Motor neuron (in vitro differentiated cells): ENCODE data around the gene ARHGEF4. TPM values are rescaled to one million over a fixed set of nuclear protein-coding genes. Genes with fewer than 3 reads are reported as not detected.

Source experiments
- ATAC-seq, 8 experiments: fragments of 200-7000 bp; cut with Tn5 transposase; replicated peaks in 6 of 8; 2 replicates each; pipeline ENCODE4 v1.8.0; 2021; ENCODE audit warnings: mild to moderate bottlenecking in 8 of 8, moderate library complexity in 8 of 8
- H3K27ac ChIP-seq, 2 donors: fragments of 250-450 bp; sonication (Bioruptor Pico); 2 replicates each; pipeline ENCODE4 v1.9.0; 2021; ENCODE audit warnings: antibody characterized with exemption in 2 of 2, mild to moderate bottlenecking in 2 of 2, moderate library complexity in 1 of 2
- H3K4me1 ChIP-seq, 2 donors: fragments of 250-450 bp; sonication (Bioruptor Pico); replicated peaks in 1 of 2; 2 replicates each; pipeline ENCODE4 v1.6.1; 2021; ENCODE audit warnings: antibody characterized with exemption in 2 of 2, mild to moderate bottlenecking in 2 of 2, moderate library complexity in 1 of 2
- H3K4me3 ChIP-seq, 5 donors: fragments of 250-450 bp; sonication (Bioruptor Pico); 2 replicates each; pipeline ENCODE4 v1.9.0; 2021; ENCODE audit warnings: antibody characterized with exemption in 5 of 5, mild to moderate bottlenecking in 5 of 5, moderate library complexity in 4 of 5
- WGBS, 10 experiments: fragments of 450-650 bp; shearing (Covaris generic); methylation state at CpG; one replicate each; pipeline ENCODE4 v1.0.0; 2022; 5-methylcytosine and 5-hydroxymethylcytosine counted together
- in situ Hi-C, 9 experiments: fragments of 400-800 bp; cut with MboI; loops; one replicate each; pipeline ENCODE4 v1.15.0; 2021; ENCODE audit warnings: low sequenced_read_pairs in 9 of 9, low pct_unique_long_range_greater_than_20kb in 2 of 9; ENCODE audit not compliant: unreplicated experiment in 9 of 9
- total RNA-seq, 8 experiments: library from RNA; unstranded; fragments of 300-600 nt; gene quantifications; 2 replicates each; pipeline versions ENCODE4 v1.2.3 to v1.2.4, GENCODE V29; 2022

ARHGEF4 gene
- total RNA-seq, 8 experiments from 2014 or later: 3.8 to 36.9 (median 15.2) TPM

DNA sequence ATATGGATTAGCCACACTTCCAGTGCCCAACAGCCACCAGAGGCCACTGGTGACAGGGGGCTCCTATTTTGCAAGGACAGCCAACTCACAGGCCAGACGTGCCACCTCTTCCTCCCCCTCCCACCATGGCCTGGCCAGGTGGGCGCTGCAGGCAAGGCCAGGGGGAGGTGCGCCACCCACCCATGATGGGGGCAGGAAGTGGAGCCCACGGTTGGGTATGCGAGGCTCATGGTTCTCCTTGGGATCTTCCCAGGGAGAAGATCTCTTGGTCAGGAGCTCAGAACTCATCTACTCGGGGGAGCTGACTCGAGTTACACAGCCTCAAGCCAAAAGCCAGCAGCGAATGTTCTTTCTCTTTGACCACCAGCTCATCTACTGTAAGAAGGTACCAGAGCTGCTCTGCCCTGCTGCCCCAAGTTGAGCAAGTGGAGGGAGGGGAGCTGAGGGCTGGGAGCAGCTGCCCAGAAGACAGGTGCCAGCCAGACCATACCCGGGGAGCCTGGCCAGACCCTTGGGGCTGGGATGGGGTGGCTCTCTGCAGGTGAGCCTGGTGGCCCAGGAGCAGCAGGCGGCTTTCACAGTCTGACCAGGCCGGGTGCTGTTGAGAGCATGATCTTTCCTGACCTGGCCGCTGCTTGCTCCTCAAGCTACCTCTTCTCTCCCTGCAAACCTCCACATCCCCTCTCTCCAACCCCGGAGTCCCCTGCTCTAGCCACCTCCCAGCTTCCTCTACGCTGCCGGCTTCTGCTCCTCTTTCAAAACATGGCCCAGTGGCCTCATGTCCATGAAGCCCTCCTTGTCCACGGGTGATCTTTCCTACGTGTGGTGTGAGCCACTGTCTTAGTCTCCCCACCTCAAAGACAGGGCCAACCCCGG is 206.7 kb downstream of the ARHGEF4 start:
- no peak overlapping the region for H3K27ac ChIP-seq
- no peak for ATAC-seq
- WGBS, 10 experiments: 80 to 100% (median 90%) methylated on average over 1 to 7 of the region's 18 CpGs; no CpG with 5 or more reads in 3 of the 10 experiments
- H3K4me1 ChIP-seq: no peaks in the 10 kb centered on the region
- in situ Hi-C loops: no loop called here
- no peak overlapping the region for H3K4me3 ChIP-seq

DNA sequence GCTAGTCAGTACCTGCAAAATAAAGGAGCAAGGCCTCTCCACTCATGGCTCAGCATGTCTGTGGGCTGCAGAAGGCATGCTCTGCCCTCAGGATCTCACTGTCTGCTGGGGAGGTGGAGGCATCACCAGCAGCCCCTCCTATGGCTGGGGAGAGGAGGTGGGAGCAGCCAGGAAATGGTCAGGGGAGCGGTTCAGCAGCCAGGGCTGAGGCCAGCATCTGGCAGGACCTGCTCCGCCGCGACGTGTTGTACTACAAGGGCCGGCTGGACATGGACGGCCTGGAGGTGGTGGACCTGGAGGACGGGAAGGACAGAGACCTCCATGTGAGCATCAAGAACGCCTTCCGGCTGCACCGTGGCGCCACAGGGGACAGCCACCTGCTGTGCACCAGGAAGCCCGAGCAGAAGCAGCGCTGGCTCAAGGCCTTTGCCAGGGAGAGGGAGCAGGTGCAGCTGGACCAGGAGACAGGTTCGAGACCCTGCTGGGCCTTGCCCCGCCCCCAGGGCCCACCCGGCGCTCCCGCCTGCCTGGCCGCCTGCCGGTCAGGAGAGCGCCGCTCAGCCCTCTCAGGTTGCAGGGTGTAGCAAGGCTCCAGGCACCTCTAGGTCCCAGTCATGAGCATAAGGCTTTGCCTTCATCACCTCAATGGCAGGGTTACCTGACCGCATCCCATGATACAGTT is 207.5 kb downstream of the ARHGEF4 start:
- in situ Hi-C loops: no loop called here
- ATAC-seq: peak in 1 of 8 experiments; percentile 3
- Histone ChIP-seq H3K4me1 (no peaks in the 10 kb centered on the region), H3K27ac (no peak overlapping the region), H3K4me3 (no peak overlapping the region)
- 89 to 100% (median 94%) methylated on average over 1 to 11 of the region's 24 CpGs; no CpG with 5 or more reads in 5 of the 10 experiments for WGBS, 10 experiments

DNA sequence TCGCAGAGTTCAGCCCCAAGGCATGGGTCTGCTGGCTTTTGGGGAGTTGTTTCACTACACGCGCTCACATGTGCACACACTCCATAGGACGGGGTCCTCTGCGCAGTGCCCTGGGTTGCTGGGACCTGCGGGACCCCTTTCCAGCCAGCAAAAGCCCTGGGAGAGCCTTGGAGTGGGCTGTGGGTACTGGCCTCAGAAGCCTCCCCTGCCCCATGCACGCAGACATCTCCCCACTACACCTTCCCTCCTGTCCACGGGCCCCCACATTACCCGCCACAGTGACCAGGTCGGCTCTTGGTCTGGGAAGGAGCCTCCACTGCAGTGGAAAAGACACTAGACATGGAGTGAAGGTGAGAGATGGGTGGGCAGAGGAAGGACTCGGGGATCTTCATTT is 208.0 kb downstream of the ARHGEF4 start:
- no peak overlapping the region for H3K27ac ChIP-seq
- in situ Hi-C loops: no loop called here
- 100% methylated on average over 1 to 3 of the region's 11 CpGs; no CpG with 5 or more reads in 7 of the 10 experiments for WGBS, 10 experiments
- no peak overlapping the region for H3K4me3 ChIP-seq
- no peaks in the 10 kb centered on the region for H3K4me1 ChIP-seq
- peak in 1 of 8 experiments; percentile 14 for ATAC-seq

DNA sequence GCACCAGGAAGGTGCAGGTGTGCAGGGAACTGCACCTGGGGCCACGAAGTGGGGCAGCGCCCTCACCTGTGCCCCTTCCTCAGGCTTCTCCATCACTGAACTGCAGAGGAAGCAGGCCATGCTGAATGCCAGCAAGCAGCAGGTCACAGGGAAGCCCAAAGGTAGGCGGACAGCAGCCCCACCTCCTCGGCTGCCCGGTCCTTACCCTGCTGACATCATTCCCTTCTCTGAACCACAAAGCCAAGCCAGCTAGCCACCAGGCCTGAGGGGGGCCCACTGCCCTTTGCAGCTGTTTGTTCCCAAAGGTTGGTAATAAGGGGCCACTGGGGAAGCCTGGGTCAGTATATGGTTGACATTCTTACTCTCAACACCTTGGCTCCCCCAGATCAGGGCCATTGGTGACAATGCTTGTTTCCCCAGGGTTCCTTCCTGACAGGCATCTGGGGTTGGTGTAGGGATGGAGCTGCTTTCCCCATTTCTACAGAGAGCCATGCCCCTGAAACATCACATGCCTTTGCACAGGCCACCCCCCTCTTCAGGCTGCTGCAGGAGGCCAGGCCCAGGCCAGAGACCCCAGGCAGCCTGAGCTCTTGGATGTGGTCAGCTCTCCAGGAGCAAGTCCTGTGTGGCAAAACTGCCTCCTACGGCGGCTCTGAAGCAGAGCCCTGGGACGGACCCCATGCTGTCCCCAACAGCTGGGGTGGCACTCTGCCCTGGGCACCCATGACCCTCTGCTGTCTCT is 208.7 kb downstream of the ARHGEF4 start:
- H3K4me1 ChIP-seq: no peaks in the 10 kb centered on the region
- 78 to 100% (median 87%) methylated on average over 4 to 5 of the region's 8 CpGs; no CpG with 5 or more reads in 7 of the 10 experiments for WGBS, 10 experiments
- ATAC-seq: peak in 4 of 8 experiments; percentile 5 to 14 (median 9)
- H3K4me3 ChIP-seq: no peak overlapping the region
- in situ Hi-C loops: no loop called here
- no peak overlapping the region for H3K27ac ChIP-seq

DNA sequence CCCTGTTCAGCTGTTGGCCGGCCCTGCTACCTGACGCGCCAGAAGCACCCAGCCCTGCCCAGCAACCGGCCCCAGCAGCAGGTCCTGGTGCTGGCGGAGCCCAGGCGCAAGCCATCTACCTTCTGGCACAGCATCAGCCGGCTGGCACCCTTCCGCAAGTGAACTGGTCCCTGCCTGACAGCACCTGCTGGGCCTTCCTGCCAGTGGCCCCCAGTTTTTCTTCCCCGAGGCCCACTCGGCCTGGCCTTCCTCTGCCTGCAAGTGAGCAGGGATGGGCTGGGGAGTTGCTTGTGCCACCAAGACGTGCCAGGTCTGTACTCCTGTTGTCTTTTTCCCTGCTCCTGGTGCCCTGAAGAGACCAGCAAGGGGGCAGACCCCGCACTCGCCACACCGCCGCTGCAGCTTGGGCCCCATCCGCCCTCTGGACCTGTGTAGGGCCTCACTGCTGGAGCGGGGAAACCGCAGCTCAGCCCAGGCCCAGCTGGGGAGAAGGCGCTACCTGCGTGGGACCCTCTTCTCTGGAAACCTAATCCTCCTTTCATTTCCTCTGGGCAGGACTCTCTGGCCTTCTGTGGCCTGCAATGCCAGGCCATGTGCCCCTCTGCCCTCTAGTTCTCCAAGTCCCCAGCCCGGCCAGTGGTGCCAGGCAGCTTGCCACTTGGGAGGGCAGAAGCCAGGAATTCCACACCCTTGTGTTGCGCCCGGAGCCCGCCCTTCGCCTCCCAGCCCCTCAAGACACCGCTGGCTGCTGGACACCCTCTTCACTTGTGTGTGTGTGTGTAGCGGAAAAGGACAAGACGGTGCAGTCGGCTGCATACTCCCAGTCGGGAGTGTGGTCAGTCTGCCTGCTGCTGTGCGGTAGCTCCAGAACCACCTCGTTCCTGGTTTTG is 209.6 kb downstream of the ARHGEF4 start:
- WGBS, 10 experiments: 67 to 100% (median 98%) methylated on average over 2 to 11 of the region's 32 CpGs; no CpG with 5 or more reads in 4 of the 10 experiments
- in situ Hi-C loops: no loop called here
- H3K4me1 ChIP-seq: no peaks in the 10 kb centered on the region
- H3K27ac ChIP-seq: no peak overlapping the region
- no peak overlapping the region for H3K4me3 ChIP-seq
- peak in 3 of 8 experiments; percentile 5 to 21 (median 7) for ATAC-seq

DNA sequence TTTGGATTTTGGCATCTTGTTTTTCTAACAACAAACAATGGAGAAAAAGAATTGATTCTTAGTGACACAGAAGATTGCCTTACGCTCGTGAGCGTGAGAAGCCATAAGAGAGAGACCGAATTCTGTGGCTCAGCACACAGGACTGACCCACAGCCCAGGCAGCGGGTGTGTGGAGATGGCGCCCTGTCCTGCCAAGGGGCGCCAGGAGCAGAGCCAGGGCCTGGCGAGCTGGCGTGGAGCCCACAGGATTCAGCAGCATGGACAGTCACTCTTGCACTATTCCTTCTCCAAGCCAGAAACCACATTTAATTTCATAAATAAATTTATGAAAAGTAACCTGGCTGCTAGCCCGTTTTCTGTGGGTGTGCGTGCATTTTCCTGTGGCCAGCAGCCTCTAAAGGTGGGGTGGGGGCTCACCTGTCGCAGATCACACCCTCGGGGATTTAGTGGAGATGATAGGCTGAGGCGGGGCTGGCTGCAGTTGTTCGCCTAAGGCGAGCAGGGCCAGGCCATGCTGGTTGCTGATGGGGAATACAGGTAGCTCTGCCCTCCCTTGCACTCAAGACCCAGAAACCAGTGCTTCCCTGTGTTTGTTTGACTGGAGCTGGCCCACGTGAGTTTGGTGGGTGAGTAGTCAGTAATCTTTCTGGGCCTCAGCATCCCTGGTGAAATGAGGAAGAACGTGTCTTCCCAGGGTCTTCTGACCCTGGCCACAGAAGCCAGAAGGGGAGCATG is 210.4 kb downstream of the ARHGEF4 start:
- H3K27ac ChIP-seq: no peak overlapping the region
- no peak for ATAC-seq
- in situ Hi-C loops: no loop called here
- 86 to 100% (median 100%) methylated on average over 1 to 10 of the region's 18 CpGs; no CpG with 5 or more reads in 2 of the 10 experiments for WGBS, 10 experiments
- no peaks in the 10 kb centered on the region for H3K4me1 ChIP-seq
- H3K4me3 ChIP-seq: no peak overlapping the region

DNA sequence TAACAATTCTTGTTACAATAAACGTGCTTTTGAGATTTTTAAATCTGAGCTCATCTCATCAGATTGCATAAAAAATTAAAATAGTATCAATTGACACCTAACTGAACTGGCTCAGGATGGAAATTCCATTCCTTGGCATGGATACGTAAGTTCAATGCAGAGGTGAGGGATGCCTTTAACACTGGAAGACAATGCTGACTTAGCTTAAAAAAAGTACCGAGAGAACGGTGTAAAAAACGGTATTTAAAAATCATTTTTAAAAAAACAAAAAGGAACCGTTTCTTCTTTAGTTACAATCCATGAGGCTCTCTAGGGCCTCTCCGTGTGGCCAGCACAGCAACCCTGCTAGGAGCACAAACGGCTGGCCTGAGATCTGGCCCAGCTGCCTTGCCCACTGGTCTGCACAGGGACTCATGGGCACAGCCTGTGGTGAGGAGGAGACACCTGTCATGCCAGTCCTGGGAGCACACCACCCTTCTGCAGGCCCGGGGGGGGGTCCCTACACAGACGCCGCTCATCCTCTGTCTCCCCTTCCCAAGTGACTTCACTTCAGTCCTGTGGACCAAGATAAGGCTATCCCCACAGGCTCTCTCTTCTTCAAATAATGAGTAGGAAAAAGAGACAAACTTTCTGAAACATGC is 211.3 kb downstream of the ARHGEF4 start:
- Histone ChIP-seq H3K4me3 (no peak overlapping the region), H3K4me1 (no peaks in the 10 kb centered on the region), H3K27ac (no peak overlapping the region)
- in situ Hi-C loops: no loop called here
- ATAC-seq: no peak
- 76 to 100% (median 90%) methylated on average over 1 to 10 of the region's 11 CpGs for WGBS, 10 experiments

DNA sequence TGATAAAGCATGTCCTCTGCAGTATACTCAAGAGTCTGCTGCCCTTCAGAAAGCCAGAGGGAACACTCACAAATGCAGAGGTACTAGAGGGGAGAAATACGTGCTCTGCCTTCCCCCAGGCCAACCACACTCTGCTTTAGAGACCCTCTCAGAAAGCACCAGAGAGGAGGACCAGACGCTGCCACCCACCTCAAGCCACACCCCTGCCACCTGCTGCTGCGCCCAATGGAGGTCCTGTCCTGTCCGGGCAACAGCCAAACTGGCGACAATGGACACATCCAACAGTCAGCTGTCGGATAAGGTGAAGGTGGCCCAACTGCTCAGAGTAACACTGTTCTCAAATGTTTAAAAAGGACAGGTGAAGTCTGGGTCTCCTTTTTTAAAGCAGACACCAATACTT is 211.9 kb downstream of the ARHGEF4 start:
- 83 to 100% (median 95%) methylated on average over 1 to 4 of the region's 6 CpGs; no CpG with 5 or more reads in 6 of the 10 experiments for WGBS, 10 experiments
- Histone ChIP-seq H3K4me1 (no peaks in the 10 kb centered on the region), H3K4me3 (no peak overlapping the region), H3K27ac (no peak overlapping the region)
- in situ Hi-C loops: no loop called here
- ATAC-seq: no peak

DNA sequence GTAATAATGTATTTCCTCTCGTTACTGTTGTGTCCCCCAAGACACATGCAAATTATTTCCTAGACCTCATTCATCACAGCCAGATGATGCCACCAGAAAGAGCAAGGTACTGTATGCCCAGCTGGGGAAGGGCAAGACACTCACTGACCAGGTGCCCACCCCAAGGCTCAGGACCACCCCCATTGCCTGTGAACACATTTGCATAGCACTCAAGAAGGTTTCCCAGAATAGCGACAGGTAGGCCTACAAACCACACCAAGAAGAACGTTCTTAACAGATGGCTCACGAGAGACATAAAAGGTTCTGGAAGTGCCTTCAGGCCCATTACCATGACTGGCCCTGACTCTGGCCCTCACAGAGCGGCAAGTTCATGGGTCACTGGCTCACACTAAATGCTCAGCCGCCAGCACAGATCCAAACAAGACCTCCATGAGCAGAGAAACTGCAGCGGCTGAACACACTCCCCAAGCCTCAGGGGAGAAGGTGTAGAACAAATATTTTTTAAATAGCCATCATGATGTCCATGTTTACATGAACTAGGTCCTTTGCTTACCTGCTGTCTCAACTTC is 212.5 kb downstream of the ARHGEF4 start:
- in situ Hi-C loops: no loop called here
- H3K27ac ChIP-seq: no peak overlapping the region
- no peak overlapping the region for H3K4me3 ChIP-seq
- H3K4me1 ChIP-seq: no peaks in the 10 kb centered on the region
- no peak for ATAC-seq
- WGBS, 10 experiments: 91 to 100% (median 97%) methylated on average over 1 to 5 of the region's 7 CpGs; no CpG with 5 or more reads in 3 of the 10 experiments

DNA sequence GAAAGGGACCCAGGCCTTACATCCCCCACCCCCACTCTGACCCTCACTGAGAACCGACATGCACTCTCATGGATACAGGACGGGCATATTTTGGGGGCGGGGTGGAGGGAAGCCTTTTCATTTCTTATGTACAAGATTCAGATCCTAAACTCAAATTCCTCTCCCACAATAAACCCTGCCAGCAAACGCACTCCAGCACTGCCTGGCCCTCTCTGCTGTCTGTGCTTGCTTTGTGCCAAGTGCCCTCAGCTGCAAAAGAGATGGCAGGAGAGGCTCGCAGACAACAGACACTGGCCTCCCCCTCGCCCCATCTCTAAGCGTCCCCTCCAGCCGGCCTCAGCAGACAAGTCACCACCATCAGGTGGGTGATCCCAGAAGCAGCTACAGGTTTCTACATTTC is 214.2 kb downstream of the ARHGEF4 start:
- WGBS, 10 experiments: 80 to 100% (median 95%) methylated on average over 1 to 3 of the region's 8 CpGs; no CpG with 5 or more reads in 6 of the 10 experiments
- no peak overlapping the region for H3K27ac ChIP-seq
- H3K4me3 ChIP-seq: no peak overlapping the region
- ATAC-seq: no peak
- no peaks in the 10 kb centered on the region for H3K4me1 ChIP-seq
- in situ Hi-C loops: no loop called here

DNA sequence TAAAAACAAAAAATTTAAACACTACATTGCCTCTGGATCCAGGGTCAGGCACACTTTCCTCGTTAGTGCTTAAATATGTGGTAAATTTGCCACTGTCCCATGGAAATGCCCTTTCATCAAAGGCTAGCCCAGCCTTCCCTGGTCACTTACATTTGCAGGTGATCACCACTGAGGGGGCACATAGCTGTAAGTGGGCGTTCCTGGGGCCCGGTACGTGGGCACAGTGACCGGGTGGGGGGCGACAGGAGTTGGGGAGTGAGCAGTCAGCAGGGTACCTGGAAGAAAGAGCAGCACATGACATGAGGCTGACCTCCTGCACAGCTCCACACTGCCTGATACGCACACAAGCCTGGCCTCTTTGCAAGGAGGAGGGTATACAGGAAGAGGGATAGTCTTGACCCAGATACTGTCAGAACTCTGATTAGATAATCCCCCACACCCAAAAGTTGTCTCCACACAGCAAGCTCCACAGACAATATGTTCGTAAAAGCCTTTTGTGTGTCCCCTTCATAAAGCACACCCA is 216.1 kb downstream of the ARHGEF4 start:
- H3K4me3 ChIP-seq: no peak overlapping the region
- no peaks in the 10 kb centered on the region for H3K4me1 ChIP-seq
- WGBS, 10 experiments: 80 to 100% (median 91%) methylated on average over 1 to 4 of the region's 8 CpGs; no CpG with 5 or more reads in 4 of the 10 experiments
- in situ Hi-C loops: no loop called here
- H3K27ac ChIP-seq: no peak overlapping the region
- ATAC-seq: no peak
